Neural cell (in vitro differentiated cells): ENCODE results near the gene E2F2. TPM values are rescaled to one million over a fixed set of nuclear protein-coding genes. Genes with fewer than 3 reads are reported as not detected.

ENCODE experiments used
- H2AFZ ChIP-seq: fragments of 200-600, 300-800 bp; sonication (generic), shearing (Covaris generic); 2 replicates; pipeline ENCODE4 v1.6.0; 2014; ENCODE audit warnings: low read depth, mild to moderate bottlenecking, antibody characterized with exemption, low read length, moderate library complexity
- H3F3A ChIP-seq: fragments of 200-600 bp; shearing (Covaris generic); 2 replicates; pipeline ENCODE4 v1.6.1; 2016; ENCODE audit warnings: mild to moderate bottlenecking, moderate library complexity, mixed read lengths, antibody characterized with exemption, low read length; ENCODE audit not compliant: insufficient read depth, poor library complexity, severe bottlenecking
- H3K27ac ChIP-seq: fragments of 200-600, 300-800 bp; sonication (generic), shearing (Covaris generic); 2 replicates; pipeline ENCODE4 v1.5.1; 2014; ENCODE audit warnings: mild to moderate bottlenecking, low read length, moderate library complexity
- H3K27me3 ChIP-seq: fragments of 300-800, 200-600 bp; sonication (generic), shearing (Covaris generic); 2 replicates; pipeline ENCODE4 v1.6.0; 2014; ENCODE audit warnings: mild to moderate bottlenecking, low read depth, low read length, moderate library complexity; ENCODE audit not compliant: insufficient read depth
- H3K36me3 ChIP-seq: fragments of 300-800, 200-600 bp; sonication (generic), shearing (Covaris generic); 2 replicates; pipeline ENCODE4 v1.5.1; 2014; ENCODE audit warnings: mild to moderate bottlenecking, antibody characterized with exemption, low read length, moderate library complexity; ENCODE audit not compliant: insufficient read depth
- H3K4me2 ChIP-seq: fragments of 300-800, 200-600 bp; sonication (generic), shearing (Covaris generic); 2 replicates; pipeline ENCODE4 v1.6.0; 2014; ENCODE audit warnings: mild to moderate bottlenecking, low read length
- H3K4me3 ChIP-seq: fragments of 300-800, 200-600 bp; sonication (generic), shearing (Covaris generic); 2 replicates; pipeline ENCODE4 v1.5.1; 2014; ENCODE audit warnings: mild to moderate bottlenecking, low read length, moderate library complexity
- H3K79me2 ChIP-seq: fragments of 200-600 bp; shearing (Covaris generic); replicated peaks from 2 replicates; pipeline ENCODE4 v1.6.0; 2014; ENCODE audit warnings: mild to moderate bottlenecking, low read length, moderate library complexity; ENCODE audit not compliant: insufficient read depth
- H3K9ac ChIP-seq: fragments of 300-800, 200-600 bp; sonication (generic), shearing (Covaris generic); 2 replicates; pipeline ENCODE4 v1.6.1; 2016; ENCODE audit warnings: mild to moderate bottlenecking, low read length, mixed read lengths
- H3K9me2 ChIP-seq: fragments of 200-600 bp; shearing (Covaris generic); 2 replicates; pipeline ENCODE4 v1.6.1; 2016; ENCODE audit warnings: mild to moderate bottlenecking, low read length, mixed read lengths; ENCODE audit not compliant: insufficient read depth
- H3K9me3 ChIP-seq: fragments of 200-600, 300-800 bp; sonication (generic), shearing (Covaris generic); 2 replicates; pipeline ENCODE4 v1.6.1; 2016; ENCODE audit warnings: mild to moderate bottlenecking, mixed run types, low read length, moderate library complexity, mixed read lengths
- H4K20me1 ChIP-seq: fragments of 200-600 bp; shearing (Covaris generic); 2 replicates; pipeline ENCODE4 v1.6.1; 2016; ENCODE audit warnings: mild to moderate bottlenecking, mixed run types; ENCODE audit not compliant: insufficient read depth
- EP300 ChIP-seq: fragments of 450-650 bp; conservative IDR thresholded peaks from 2 replicates; pipeline ENCODE4 v1.6.1; 2014; ENCODE audit warnings: antibody characterized with exemption, mild to moderate bottlenecking, moderate library complexity; ENCODE audit not compliant: poor library complexity, severe bottlenecking
- EZH2 ChIP-seq: fragments of 200-600, 300-800 bp; shearing (Covaris generic), sonication (generic); IDR thresholded peaks from 2 replicates; pipeline ENCODE4 v1.6.1; 2014; ENCODE audit warnings: antibody characterized with exemption, low read length, borderline replicate concordance, mild to moderate bottlenecking; ENCODE audit not compliant: insufficient read depth, poor library complexity, severe bottlenecking
- MXI1 ChIP-seq: fragments of 450-650 bp; conservative IDR thresholded peaks from 2 replicates; pipeline ENCODE4 v1.6.1; 2014; ENCODE audit warnings: antibody characterized with exemption, mild to moderate bottlenecking; ENCODE audit not compliant: poor library complexity, severe bottlenecking
- POLR2AphosphoS5 ChIP-seq: IDR thresholded peaks from 2 replicates; pipeline ENCODE4 v1.6.1; 2012
- RAD21 ChIP-seq: fragments of 450-650 bp; conservative IDR thresholded peaks from 2 replicates; pipeline ENCODE4 v1.6.1; 2014; ENCODE audit warnings: antibody characterized with exemption, mild to moderate bottlenecking, moderate library complexity
- SMC3 ChIP-seq: fragments of 450-650 bp; conservative IDR thresholded peaks from 2 replicates; pipeline ENCODE4 v1.6.1; 2014; ENCODE audit warnings: antibody characterized with exemption, mild to moderate bottlenecking, moderate library complexity; ENCODE audit not compliant: poor library complexity
- TAF1 ChIP-seq: IDR thresholded peaks from 2 replicates; pipeline ENCODE4 v1.6.1; 2012; ENCODE audit warnings: low read depth
- polyA plus RNA-seq: library from polyadenylated mRNA; depleted of rRNA; stranded (reverse); fragments of >200 nt; gene quantifications from 2 replicates; pipeline ENCODE4 v1.2.3, GENCODE V29; 2014
- TF ChIP-seq, protein P1 (sequence below): fragments of 450-650 bp; IDR thresholded peaks from 2 replicates; pipeline ENCODE4 v1.5.1; 2014; ENCODE audit warnings: antibody characterized with exemption, mild to moderate bottlenecking, moderate library complexity; ENCODE audit not compliant: poor library complexity, severe bottlenecking
- TF ChIP-seq, protein P2 (sequence below): IDR thresholded peaks from 2 replicates; pipeline ENCODE4 v1.6.1; 2012; ENCODE audit warnings: borderline replicate concordance

The E2F2 gene
- polyA plus RNA-seq, 1 donor from 2014 or later, result 0.16 TPM

DNA sequence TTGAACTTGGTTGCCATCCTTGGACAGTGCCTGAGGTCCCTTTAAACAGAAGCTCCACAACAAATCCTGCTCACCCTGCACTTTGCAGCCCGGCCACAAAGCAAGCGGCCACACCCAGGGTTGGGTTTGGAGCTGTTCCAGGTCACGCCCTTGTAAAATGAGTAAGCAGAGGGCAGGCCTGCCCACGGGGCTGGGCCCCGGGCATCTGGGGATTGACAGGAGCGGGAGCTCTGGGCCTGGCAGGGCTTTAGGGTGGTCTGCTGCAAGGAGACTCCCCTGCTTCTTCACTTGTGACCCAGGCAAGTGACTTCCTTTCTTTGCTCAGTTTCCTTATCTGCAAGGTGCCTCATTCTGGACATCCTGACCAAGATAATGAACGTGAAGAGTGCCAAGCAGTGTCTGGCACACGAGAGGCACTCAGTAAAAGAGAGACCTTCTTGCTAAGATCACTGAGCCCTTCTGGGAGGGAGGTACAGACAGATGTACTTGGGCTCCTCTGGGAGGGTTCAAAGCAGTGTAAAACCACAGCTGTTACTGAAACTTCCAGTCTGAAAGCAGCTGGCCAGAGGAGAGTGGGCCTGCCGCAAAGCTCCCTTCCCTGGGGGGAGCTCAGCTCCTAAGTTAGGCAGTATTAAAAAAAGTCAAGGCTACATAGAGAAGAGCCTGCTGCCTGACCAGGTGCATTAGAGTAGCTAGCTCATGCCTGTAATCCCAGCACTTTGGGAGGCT is 2.6 kb downstream of the E2F2 start:
- TF ChIP-seq POLR2AphosphoS5 (no peak), SMC3 (no peak), EZH2 (no peak)
- Histone ChIP-seq H3F3A (no peaks in the 10 kb centered on the region), H3K9me3 (no peaks in the 10 kb centered on the region), H4K20me1 (no peaks in the 10 kb centered on the region), H3K27me3 (no peaks in the 10 kb centered on the region), H3K79me2 (no peaks in the 10 kb centered on the region), H3K4me3 (no peak overlapping the region), H3K4me2 (no peak overlapping the region), H2AFZ (no peak overlapping the region), H3K27ac (no peak overlapping the region), H3K9ac (no peak overlapping the region), H3K36me3 (no peaks in the 10 kb centered on the region), H3K9me2 (no peaks in the 10 kb centered on the region)

DNA sequence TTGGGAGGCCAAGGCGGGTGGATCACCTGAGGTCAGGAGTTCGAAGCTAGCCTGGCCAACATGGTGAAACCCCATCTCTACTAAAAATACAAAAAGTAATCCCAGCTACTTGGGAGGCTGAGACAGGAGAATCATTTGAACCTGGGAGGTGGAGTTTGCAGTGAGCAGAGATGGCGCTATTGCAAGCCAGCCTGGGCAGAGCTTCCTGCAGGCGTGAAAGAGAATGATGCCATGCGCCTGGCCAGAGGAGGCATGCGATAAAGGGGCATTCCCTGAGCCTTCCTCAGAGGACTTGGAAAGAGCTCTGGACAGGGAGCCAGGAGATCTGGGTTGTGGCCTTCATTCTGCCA is 3.2 kb downstream of the E2F2 start:
- Histone ChIP-seq H3K36me3 (no peaks in the 10 kb centered on the region), H3K9ac (no peak overlapping the region), H3K27ac (no peak overlapping the region), H3K9me2 (no peaks in the 10 kb centered on the region), H4K20me1 (no peaks in the 10 kb centered on the region), H3F3A (no peaks in the 10 kb centered on the region), H3K4me3 (no peak overlapping the region), H2AFZ (no peak overlapping the region), H3K27me3 (no peaks in the 10 kb centered on the region), H3K4me2 (no peak overlapping the region), H3K79me2 (no peaks in the 10 kb centered on the region), H3K9me3 (no peaks in the 10 kb centered on the region)
- TF ChIP-seq EP300, result no peak
- no peak for TF ChIP-seq MXI1
- TF ChIP-seq SMC3, result no peak
- TF ChIP-seq, protein P1, sequence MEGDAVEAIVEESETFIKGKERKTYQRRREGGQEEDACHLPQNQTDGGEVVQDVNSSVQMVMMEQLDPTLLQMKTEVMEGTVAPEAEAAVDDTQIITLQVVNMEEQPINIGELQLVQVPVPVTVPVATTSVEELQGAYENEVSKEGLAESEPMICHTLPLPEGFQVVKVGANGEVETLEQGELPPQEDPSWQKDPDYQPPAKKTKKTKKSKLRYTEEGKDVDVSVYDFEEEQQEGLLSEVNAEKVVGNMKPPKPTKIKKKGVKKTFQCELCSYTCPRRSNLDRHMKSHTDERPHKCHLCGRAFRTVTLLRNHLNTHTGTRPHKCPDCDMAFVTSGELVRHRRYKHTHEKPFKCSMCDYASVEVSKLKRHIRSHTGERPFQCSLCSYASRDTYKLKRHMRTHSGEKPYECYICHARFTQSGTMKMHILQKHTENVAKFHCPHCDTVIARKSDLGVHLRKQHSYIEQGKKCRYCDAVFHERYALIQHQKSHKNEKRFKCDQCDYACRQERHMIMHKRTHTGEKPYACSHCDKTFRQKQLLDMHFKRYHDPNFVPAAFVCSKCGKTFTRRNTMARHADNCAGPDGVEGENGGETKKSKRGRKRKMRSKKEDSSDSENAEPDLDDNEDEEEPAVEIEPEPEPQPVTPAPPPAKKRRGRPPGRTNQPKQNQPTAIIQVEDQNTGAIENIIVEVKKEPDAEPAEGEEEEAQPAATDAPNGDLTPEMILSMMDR, result no peak
- TF ChIP-seq RAD21, result no peak
- no peak for TF ChIP-seq TAF1
- no peak for TF ChIP-seq POLR2AphosphoS5
- TF ChIP-seq, protein P2, sequence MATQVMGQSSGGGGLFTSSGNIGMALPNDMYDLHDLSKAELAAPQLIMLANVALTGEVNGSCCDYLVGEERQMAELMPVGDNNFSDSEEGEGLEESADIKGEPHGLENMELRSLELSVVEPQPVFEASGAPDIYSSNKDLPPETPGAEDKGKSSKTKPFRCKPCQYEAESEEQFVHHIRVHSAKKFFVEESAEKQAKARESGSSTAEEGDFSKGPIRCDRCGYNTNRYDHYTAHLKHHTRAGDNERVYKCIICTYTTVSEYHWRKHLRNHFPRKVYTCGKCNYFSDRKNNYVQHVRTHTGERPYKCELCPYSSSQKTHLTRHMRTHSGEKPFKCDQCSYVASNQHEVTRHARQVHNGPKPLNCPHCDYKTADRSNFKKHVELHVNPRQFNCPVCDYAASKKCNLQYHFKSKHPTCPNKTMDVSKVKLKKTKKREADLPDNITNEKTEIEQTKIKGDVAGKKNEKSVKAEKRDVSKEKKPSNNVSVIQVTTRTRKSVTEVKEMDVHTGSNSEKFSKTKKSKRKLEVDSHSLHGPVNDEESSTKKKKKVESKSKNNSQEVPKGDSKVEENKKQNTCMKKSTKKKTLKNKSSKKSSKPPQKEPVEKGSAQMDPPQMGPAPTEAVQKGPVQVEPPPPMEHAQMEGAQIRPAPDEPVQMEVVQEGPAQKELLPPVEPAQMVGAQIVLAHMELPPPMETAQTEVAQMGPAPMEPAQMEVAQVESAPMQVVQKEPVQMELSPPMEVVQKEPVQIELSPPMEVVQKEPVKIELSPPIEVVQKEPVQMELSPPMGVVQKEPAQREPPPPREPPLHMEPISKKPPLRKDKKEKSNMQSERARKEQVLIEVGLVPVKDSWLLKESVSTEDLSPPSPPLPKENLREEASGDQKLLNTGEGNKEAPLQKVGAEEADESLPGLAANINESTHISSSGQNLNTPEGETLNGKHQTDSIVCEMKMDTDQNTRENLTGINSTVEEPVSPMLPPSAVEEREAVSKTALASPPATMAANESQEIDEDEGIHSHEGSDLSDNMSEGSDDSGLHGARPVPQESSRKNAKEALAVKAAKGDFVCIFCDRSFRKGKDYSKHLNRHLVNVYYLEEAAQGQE, result no peak
- no peak for TF ChIP-seq EZH2
